ENCODE results near the gene AFAP1L2.

AFAP1L2 gene

GRCh38 chr10:114387784-114388183 is 16.5 kb downstream of the AFAP1L2 start:
- DNase-seq (ENCODE audit: low spot score), result no peak

- DNase-seq (ENCODE audit: low spot score), result no peak
These were observed 17.9 kb downstream of the AFAP1L2 start for GRCh38 chr10:114386452-114386851.

GRCh38 chr10:114385557-114385956 is 18.7 kb downstream of the AFAP1L2 start:
- no peak for DNase-seq (ENCODE audit: low spot score)

- DNase-seq (ENCODE audit: low spot score), result no peak
These were observed 19.7 kb downstream of the AFAP1L2 start for GRCh38 chr10:114384601-114385000.

GRCh38 chr10:114384181-114384580 is 20.1 kb downstream of the AFAP1L2 start:
- DNase-seq (ENCODE audit: low spot score), result no peak

- DNase-seq (ENCODE audit: low spot score), result no peak
These were observed 23.5 kb downstream of the AFAP1L2 start for GRCh38 chr10:114380797-114381196.

- no peak for DNase-seq (ENCODE audit: low spot score)
These were observed 24.2 kb downstream of the AFAP1L2 start for GRCh38 chr10:114380060-114380459.

GRCh38 chr10:114379631-114380041 is 24.7 kb downstream of the AFAP1L2 start:
- DNase-seq (ENCODE audit: low spot score), result no peak

- DNase-seq (ENCODE audit: low spot score), result no peak
These were observed 27.8 kb downstream of the AFAP1L2 start for GRCh38 chr10:114376523-114376922.

GRCh38 chr10:114375047-114375446 is 29.3 kb downstream of the AFAP1L2 start:
- no peak for DNase-seq (ENCODE audit: low spot score)

- DNase-seq (ENCODE audit: low spot score), result no peak
These were observed 30.1 kb downstream of the AFAP1L2 start for GRCh38 chr10:114374053-114374791.

GRCh38 chr10:114373631-114374030 is 30.7 kb downstream of the AFAP1L2 start:
- DNase-seq (ENCODE audit: low spot score), result no peak

GRCh38 chr10:114372995-114373394 is 31.3 kb downstream of the AFAP1L2 start:
- no peak for DNase-seq (ENCODE audit: low spot score)

- DNase-seq (ENCODE audit: low spot score), result no peak
These were observed 32.1 kb downstream of the AFAP1L2 start for GRCh38 chr10:114372179-114372578.

- DNase-seq (ENCODE audit: low spot score), result no peak
These were observed 33.3 kb downstream of the AFAP1L2 start for GRCh38 chr10:114370966-114371365.

- no peak for DNase-seq (ENCODE audit: low spot score)
These were observed 34.1 kb downstream of the AFAP1L2 start for GRCh38 chr10:114370199-114370598.

GRCh38 chr10:114368057-114368391 is 36.3 kb downstream of the AFAP1L2 start:
- DNase-seq (ENCODE audit: low spot score), result no peak

- no peak for DNase-seq (ENCODE audit: low spot score)
These were observed 36.8 kb downstream of the AFAP1L2 start for GRCh38 chr10:114367351-114368056.

GRCh38 chr10:114364726-114365125 is 39.6 kb downstream of the AFAP1L2 start:
- DNase-seq (ENCODE audit: low spot score), result no peak

- DNase-seq (ENCODE audit: low spot score), result no peak
These were observed 40.4 kb downstream of the AFAP1L2 start for GRCh38 chr10:114363745-114364454.

- DNase-seq (ENCODE audit: low spot score), result no peak
These were observed 41.4 kb downstream of the AFAP1L2 start for GRCh38 chr10:114362826-114363355.

GRCh38 chr10:114359953-114360345 is 44.4 kb downstream of the AFAP1L2 start:
- no peak for DNase-seq (ENCODE audit: low spot score)
